HFF-Myc (cell line): ENCODE results near the gene AGPAT1.

ENCODE experiments used
- DNase-seq: peaks from one replicate; pipeline ENCODE4 v3.0.0-alpha.2; 2011; ENCODE audit warnings: low read depth; ENCODE audit errors: extremely low read depth
- H3K4me3 ChIP-seq: replicated peaks from 2 replicates; pipeline ENCODE4 v1.5.1; 2011; ENCODE audit warnings: low read depth, mild to moderate bottlenecking, control low read depth, low read length
- CTCF ChIP-seq: IDR thresholded peaks from 2 replicates; pipeline ENCODE4 v1.5.1; 2012; ENCODE audit warnings: mild to moderate bottlenecking, low read depth, low read length, control low read depth; ENCODE audit errors: missing control alignments

AGPAT1 gene

DNA sequence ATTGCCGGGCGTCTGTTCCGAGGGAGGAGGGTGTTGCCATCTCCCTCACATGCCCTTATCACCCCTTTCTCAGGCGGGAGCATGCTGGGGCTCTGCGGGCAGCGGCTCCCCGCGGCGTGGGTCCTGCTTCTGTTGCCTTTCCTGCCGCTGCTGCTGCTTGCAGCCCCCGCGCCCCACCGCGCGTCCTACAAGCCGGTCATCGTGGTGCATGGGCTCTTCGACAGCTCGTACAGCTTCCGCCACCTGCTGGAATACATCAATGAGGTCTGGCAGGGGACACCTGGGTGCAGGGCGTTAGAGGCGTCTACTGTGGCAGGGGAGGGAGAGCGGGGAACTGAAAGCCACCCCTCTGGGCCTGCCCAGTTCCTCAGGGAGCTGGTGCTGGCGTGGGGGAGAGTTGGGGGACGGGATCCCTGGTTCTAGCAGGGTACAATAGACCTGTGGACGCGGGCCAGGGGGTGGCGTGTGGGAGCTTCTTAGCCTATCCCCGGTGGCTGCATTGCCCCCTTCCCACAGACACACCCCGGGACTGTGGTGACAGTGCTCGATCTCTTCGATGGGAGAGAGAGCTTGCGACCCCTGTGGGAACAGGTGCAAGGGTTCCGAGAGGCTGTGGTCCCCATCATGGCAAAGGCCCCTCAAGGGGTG, 21.2 kb downstream of the AGPAT1 start:
- peak; percentile 47 for TF ChIP-seq CTCF
- peak overlapping the region; percentile 96 for H3K4me3 ChIP-seq
- no peak for DNase-seq

GRCh38 chr6:32153564-32154513, 22.0 kb downstream of the AGPAT1 start, which contains the start of gene PPT2:
PPT2 (plus strand) TSS chr6:32154141; CDS start chr6:32154595, 454 bp downstream.
- DNase-seq = peak; percentile 75
- TF ChIP-seq CTCF = peak; percentile 22
- peak within 1 kb of the TSS; percentile 96 for H3K4me3 ChIP-seq

DNA sequence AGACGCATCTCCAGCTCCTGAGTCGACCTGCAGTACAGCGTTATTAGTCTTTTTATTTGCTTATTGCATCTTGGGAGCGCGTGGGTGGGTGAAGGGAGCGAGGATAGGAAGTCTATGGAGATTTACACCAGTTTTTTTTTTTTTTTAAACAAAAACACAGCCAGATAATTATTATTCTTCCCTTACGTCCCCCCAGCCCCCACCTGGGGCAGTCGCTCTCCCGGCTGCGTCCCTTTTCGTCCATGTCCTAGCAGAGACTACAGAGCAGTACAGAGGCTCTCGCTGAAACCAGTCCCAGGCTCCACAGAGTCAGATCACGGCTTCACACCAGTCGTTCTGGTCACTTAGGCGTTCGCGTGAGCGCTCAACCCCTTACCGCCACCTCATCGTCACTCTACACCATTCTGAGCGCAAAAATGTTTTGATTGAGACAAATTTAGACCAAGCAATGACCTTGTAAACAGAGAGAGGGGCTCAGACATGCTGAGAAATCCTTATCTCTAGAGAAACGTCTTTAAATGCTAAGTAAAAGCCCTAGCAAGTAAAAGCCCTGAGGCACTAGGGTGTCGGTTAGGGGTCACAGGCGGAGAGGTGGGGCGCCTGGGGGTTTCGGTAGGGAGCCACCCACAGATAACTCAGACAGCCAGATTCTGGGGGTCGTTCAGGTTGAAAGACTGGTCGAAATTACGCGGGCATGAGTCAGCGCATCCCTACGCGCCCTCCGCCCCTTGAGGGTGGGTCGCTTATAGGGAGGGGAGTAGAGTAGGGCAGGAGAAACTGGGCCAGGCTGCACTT, 22.9 kb downstream of the AGPAT1 start:
- TF ChIP-seq CTCF = no peak
- peak overlapping the region; percentile 96 for H3K4me3 ChIP-seq
- no peak for DNase-seq

DNA sequence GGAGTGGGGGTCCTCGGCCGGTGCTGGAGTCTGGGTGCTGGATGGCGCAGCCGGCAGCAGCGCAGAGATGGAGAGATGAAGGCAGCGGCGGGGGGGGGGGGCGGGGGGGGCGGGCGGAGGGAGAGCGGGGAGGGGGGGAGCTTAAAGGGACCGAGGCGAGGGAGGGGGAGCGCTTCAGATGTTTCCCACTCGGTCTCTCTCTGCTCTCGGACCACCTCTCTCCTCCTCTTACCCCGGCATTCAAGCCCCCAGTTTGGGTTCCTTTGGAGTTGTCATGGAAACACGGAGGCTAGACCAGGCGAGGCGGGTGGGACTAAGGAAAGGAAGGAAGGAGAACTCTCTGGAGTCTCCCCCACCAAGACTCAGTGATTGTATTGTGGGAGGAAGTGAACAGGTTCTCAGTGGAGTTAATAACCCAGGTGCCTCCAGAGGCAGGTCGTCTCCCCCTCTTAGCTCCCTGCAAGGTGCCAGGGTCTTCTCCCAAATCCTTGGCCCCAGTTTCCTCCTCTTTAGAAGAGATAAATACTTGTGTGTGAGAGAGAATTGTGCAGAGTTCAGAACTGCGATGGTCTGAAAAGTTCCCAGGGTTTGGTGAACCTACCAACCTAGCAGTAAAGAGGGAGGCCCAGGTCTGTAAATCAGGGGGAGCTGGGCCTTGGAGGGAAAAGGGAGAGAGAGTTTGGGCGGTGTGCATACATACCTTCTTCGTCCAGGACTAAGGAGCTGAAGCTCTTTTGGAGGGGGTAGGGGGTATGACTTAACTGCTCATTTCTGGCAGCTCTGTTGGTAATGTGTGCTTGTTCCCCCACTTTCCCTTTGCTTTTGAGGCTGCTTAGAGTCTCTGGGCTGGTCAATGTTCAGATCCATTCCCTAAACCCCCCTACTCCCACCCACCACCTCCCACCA, 23.8 kb downstream of the AGPAT1 start, which contains the start of gene PRRT1:
PRRT1 (minus strand) TSS at position 77 of the 906 bp plus-strand sequence. CDS start 112 bp downstream, outside the sequence.
- DNase-seq = no peak
- peak within 1 kb of the TSS; percentile 96 for H3K4me3 ChIP-seq
- no peak for TF ChIP-seq CTCF

GRCh38 chr6:32151181-32151862, 24.6 kb downstream of the AGPAT1 start:
- no peak for DNase-seq
- TF ChIP-seq CTCF = no peak
- H3K4me3 ChIP-seq = peak overlapping the region; percentile 96
